ENCODE results near the gene C6orf62.

DNA sequence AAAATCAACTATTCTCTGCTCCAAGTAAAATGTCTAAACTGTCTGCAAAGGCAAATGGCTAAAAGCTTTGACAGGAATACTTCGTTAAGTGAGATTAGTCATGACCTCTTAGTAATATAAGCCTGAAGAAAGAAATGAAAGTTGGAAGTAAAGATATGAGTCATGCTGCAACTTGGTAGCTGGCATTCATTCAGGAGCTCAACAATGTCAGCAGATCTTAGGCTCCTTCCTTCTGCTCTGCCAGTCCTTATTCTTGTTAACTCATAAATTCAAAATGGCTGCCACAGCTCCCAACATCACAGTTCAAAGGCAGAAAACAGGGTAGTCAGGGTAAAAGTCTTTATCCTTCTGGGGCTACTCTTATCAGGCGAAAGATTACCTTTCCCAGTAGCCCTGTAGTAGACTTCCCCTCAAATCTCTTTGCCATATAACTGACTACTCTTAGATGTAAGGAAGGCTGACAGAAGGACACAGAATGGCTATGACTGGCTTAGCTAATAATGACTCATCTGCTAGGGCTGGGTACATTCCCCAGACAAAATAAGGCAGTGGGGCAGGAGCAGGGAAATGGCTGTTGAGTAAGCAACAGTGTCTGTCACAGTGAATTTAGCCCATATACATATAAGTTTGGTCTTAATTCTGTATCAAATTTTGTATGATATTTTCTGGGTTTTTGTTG is 24.4 kb upstream of the C6orf62 start:
- TF ChIP-seq, protein P1, sequence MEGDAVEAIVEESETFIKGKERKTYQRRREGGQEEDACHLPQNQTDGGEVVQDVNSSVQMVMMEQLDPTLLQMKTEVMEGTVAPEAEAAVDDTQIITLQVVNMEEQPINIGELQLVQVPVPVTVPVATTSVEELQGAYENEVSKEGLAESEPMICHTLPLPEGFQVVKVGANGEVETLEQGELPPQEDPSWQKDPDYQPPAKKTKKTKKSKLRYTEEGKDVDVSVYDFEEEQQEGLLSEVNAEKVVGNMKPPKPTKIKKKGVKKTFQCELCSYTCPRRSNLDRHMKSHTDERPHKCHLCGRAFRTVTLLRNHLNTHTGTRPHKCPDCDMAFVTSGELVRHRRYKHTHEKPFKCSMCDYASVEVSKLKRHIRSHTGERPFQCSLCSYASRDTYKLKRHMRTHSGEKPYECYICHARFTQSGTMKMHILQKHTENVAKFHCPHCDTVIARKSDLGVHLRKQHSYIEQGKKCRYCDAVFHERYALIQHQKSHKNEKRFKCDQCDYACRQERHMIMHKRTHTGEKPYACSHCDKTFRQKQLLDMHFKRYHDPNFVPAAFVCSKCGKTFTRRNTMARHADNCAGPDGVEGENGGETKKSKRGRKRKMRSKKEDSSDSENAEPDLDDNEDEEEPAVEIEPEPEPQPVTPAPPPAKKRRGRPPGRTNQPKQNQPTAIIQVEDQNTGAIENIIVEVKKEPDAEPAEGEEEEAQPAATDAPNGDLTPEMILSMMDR (conservative IDR thresholded peaks at IDR 0.05; ENCODE audit: low read depth, low read length), result no peak
- TF ChIP-seq MXI1 (IDR thresholded peaks at IDR 0.05; ENCODE audit: borderline replicate concordance, low read depth, low read length), result no peak
- TF ChIP-seq, protein P2, sequence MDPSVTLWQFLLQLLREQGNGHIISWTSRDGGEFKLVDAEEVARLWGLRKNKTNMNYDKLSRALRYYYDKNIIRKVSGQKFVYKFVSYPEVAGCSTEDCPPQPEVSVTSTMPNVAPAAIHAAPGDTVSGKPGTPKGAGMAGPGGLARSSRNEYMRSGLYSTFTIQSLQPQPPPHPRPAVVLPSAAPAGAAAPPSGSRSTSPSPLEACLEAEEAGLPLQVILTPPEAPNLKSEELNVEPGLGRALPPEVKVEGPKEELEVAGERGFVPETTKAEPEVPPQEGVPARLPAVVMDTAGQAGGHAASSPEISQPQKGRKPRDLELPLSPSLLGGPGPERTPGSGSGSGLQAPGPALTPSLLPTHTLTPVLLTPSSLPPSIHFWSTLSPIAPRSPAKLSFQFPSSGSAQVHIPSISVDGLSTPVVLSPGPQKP (IDR thresholded peaks at IDR 0.05; ENCODE audit: borderline replicate concordance, low read depth, low read length), result no peak
- TF ChIP-seq RFX5 (IDR thresholded peaks at IDR 0.05; ENCODE audit: low read depth, low read length), result no peak

Measured in IMR-90 (cell line).